SK-N-SH (cell line): ENCODE results near the gene ZNF575. TPM values are rescaled to one million over a fixed set of nuclear protein-coding genes. Genes with fewer than 3 reads are reported as not detected.

Experiments used
- CTCF ChIA-PET: fragments of 300-600, 350-600 bp; formaldehyde crosslinking; extraction: SDS; loops from one replicate; lab custom pipeline; 2021; lab: Yijun Ruan, JAX
- POLR2A ChIA-PET: fragments of 350-600 bp; sonication (Branson Sonifier 250); formaldehyde crosslinking; extraction: SDS; loops from one replicate; lab custom pipeline; 2020; ENCODE audit warnings: antibody characterized with exemption, inconsistent platforms; lab: Yijun Ruan, JAX
- DNase-seq: peaks from one replicate; pipeline ENCODE4 v3.0.0; 2012
- H2AFZ ChIP-seq: fragments of 200-600 bp; sonication (generic); 2 replicates; pipeline ENCODE4 v1.8.1; 2016; ENCODE audit warnings: antibody characterized with exemption, mild to moderate bottlenecking, low read depth
- H3F3A ChIP-seq: fragments of 200-600 bp; sonication (generic); replicated peaks from 2 replicates; pipeline ENCODE3; 2016; ENCODE audit warnings: antibody characterized with exemption, mild to moderate bottlenecking; ENCODE audit not compliant: insufficient read depth
- H3K27ac ChIP-seq, 2 experiments: fragments of 200-500 bp in 1 of 2; fragments of 200-600 bp in 1 of 2; sonication (Bioruptor generic) in 1 of 2; sonication (generic), shearing (Covaris generic) in 1 of 2; 2 replicates each; pipeline versions ENCODE4 v1.5.1 to v1.6.1; 2014 to 2016; ENCODE audit warnings: low read depth in 2 of 2, inconsistent platforms in 1 of 2, low read length in 1 of 2, mild to moderate bottlenecking in 1 of 2, mixed read lengths in 1 of 2
- H3K27me3 ChIP-seq: fragments of 200-600 bp; sonication (generic), shearing (Covaris generic); 2 replicates; pipeline ENCODE4 v1.6.1; 2016; ENCODE audit warnings: mixed run types; ENCODE audit not compliant: insufficient read depth
- H3K36me3 ChIP-seq, 2 experiments: fragments of 200-500 bp in 1 of 2; fragments of 200-600 bp in 1 of 2; sonication (Bioruptor generic) in 1 of 2; sonication (generic) in 1 of 2; replicated peaks in 1 of 2; 2 replicates each; pipeline versions ENCODE3 to v1.5.1; 2014 to 2016; ENCODE audit warnings: low read length in 1 of 2, mild to moderate bottlenecking in 1 of 2; ENCODE audit not compliant: insufficient read depth in 2 of 2, control insufficient read depth in 1 of 2
- H3K4me1 ChIP-seq, 2 experiments: fragments of 200-500 bp in 1 of 2; fragments of 200-600 bp in 1 of 2; sonication (Bioruptor generic) in 1 of 2; sonication (generic), shearing (Covaris generic) in 1 of 2; 2 replicates each; pipeline versions ENCODE4 v1.5.1 to v1.6.1; 2014 to 2016; ENCODE audit warnings: low read depth in 1 of 2, low read length in 1 of 2, mixed run types in 1 of 2; ENCODE audit not compliant: insufficient read depth in 2 of 2, control insufficient read depth in 1 of 2
- H3K4me2 ChIP-seq: fragments of 200-600 bp; sonication (generic), shearing (Covaris generic); 2 replicates; pipeline ENCODE4 v1.6.1; 2017; ENCODE audit warnings: mixed run types
- H3K4me3 ChIP-seq, 2 experiments: fragments of 200-500 bp in 1 of 2; fragments of 200-600 bp in 1 of 2; sonication (Bioruptor generic) in 1 of 2; sonication (generic), shearing (Covaris generic) in 1 of 2; 2 replicates each; pipeline versions ENCODE4 v1.5.1 to v1.8.1; 2014 to 2016; ENCODE audit warnings: low read depth in 2 of 2, inconsistent platforms in 1 of 2, low read length in 1 of 2, mild to moderate bottlenecking in 1 of 2, mixed read lengths in 1 of 2, moderate library complexity in 1 of 2
- H3K79me2 ChIP-seq: fragments of 200-600 bp; sonication (generic); 2 replicates; pipeline ENCODE4 v1.8.1; 2017; ENCODE audit warnings: mild to moderate bottlenecking; ENCODE audit not compliant: insufficient read depth
- H3K9ac ChIP-seq: fragments of 200-600 bp; sonication (generic); 2 replicates; pipeline ENCODE4 v1.6.1; 2017; ENCODE audit warnings: mixed run types
- H3K9me2 ChIP-seq: fragments of 200-600 bp; sonication (generic); 2 replicates; pipeline ENCODE4 v1.6.1; 2017; ENCODE audit warnings: mixed run types
- H3K9me3 ChIP-seq: fragments of 200-600 bp; sonication (generic); 2 replicates; pipeline ENCODE4 v1.6.1; 2017; ENCODE audit warnings: mixed run types, mild to moderate bottlenecking, moderate library complexity
- H4K20me1 ChIP-seq: fragments of 200-600 bp; sonication (generic); 2 replicates; pipeline ENCODE4 v1.6.1; 2017; ENCODE audit warnings: mild to moderate bottlenecking, mixed run types; ENCODE audit not compliant: insufficient read depth
- ELF1 ChIP-seq: IDR thresholded peaks from 2 replicates; pipeline ENCODE4 v1.4.0; 2012
- EP300 ChIP-seq, 2 experiments: IDR thresholded peaks; 2 replicates each; pipeline versions ENCODE4 v1.4.0 to v1.6.1; 2012; ENCODE audit warnings: borderline replicate concordance in 1 of 2, low read depth in 1 of 2, low read length in 1 of 2
- FOSL2 ChIP-seq: IDR thresholded peaks from 2 replicates; pipeline ENCODE4 v1.4.0; 2012; ENCODE audit warnings: low read depth, mild to moderate bottlenecking, moderate library complexity, borderline replicate concordance
- FOXJ3 ChIP-seq: sonication (generic); formaldehyde crosslinking; IDR thresholded peaks from 2 replicates; pipeline ENCODE4 v1.5.1; 2020; ENCODE audit warnings: mild to moderate bottlenecking, missing genetic modification reagents
- FOXM1 ChIP-seq: IDR thresholded peaks from 2 replicates; pipeline ENCODE4 v1.4.0; 2012; ENCODE audit warnings: low read depth, mild to moderate bottlenecking
- GABPA ChIP-seq: IDR thresholded peaks from 2 replicates; pipeline ENCODE4 v1.4.0; 2012; ENCODE audit warnings: low read depth, mild to moderate bottlenecking
- JUND ChIP-seq: IDR thresholded peaks from 2 replicates; pipeline ENCODE4 v1.4.0; 2012
- NFIC ChIP-seq: IDR thresholded peaks from 2 replicates; pipeline ENCODE4 v1.4.0; 2012; ENCODE audit warnings: borderline replicate concordance
- POLR2AphosphoS5 ChIP-seq: IDR thresholded peaks from 2 replicates; pipeline ENCODE4 v1.6.1; 2012; ENCODE audit warnings: low read depth, low read length
- RFX5 ChIP-seq: IDR thresholded peaks from 2 replicates; pipeline ENCODE4 v1.6.1; 2012; ENCODE audit warnings: mild to moderate bottlenecking, improper control_type of control experiment, low read length
- RXRA ChIP-seq: IDR thresholded peaks from 2 replicates; pipeline ENCODE4 v1.4.0; 2012; ENCODE audit warnings: low read depth, mild to moderate bottlenecking, borderline replicate concordance
- SIN3A ChIP-seq: IDR thresholded peaks from 2 replicates; pipeline ENCODE4 v1.6.1; 2012; ENCODE audit warnings: low read depth, mild to moderate bottlenecking, low read length, moderate library complexity, borderline replicate concordance
- TAF1 ChIP-seq: IDR thresholded peaks from 2 replicates; pipeline ENCODE4 v1.6.1; 2012; ENCODE audit warnings: low read depth, mild to moderate bottlenecking, low read length, moderate library complexity, borderline replicate concordance
- TCF12 ChIP-seq: IDR thresholded peaks from 2 replicates; pipeline ENCODE4 v1.4.0; 2012
- TEAD4 ChIP-seq: IDR thresholded peaks from 2 replicates; pipeline ENCODE4 v1.4.0; 2012; ENCODE audit warnings: mild to moderate bottlenecking, borderline replicate concordance; ENCODE audit not compliant: insufficient read depth
- USF1 ChIP-seq: IDR thresholded peaks from 2 replicates; pipeline ENCODE4 v1.4.0; 2012; ENCODE audit warnings: low read depth, borderline replicate concordance
- YY1 ChIP-seq: IDR thresholded peaks from 2 replicates; pipeline ENCODE4 v1.4.0; 2012; ENCODE audit warnings: low read depth, mild to moderate bottlenecking
- WGBS: methylation state at CpG from one replicate; pipeline ENCODE4 v1.1.6; 2017; ENCODE audit warnings: low lambda C conversion rate; 5-methylcytosine and 5-hydroxymethylcytosine counted together
- polyA plus RNA-seq, 3 experiments: library from polyadenylated mRNA; depleted of rRNA; stranded (reverse); fragments of >200 nt; gene quantifications; 2 replicates each; pipeline ENCODE4 v1.2.3, GENCODE V29; 2012
- TF ChIP-seq, protein P1 (sequence below): IDR thresholded peaks from 2 replicates; pipeline ENCODE4 v1.4.0; 2012; ENCODE audit warnings: low read depth
- TF ChIP-seq, protein P2 (sequence below): fragments of 150-350 bp; IDR thresholded peaks from 2 replicates; pipeline ENCODE4 v1.6.1; 2017; ENCODE audit warnings: antibody characterized with exemption, low read length, low read depth, borderline replicate concordance
- TF ChIP-seq, protein P3 (sequence below): fragments of 200-600 bp; sonication (generic); IDR thresholded peaks from 2 replicates; pipeline ENCODE4 v1.6.1; 2017; ENCODE audit warnings: antibody characterized with exemption, mild to moderate bottlenecking, moderate library complexity

The ZNF575 gene
- polyA plus RNA-seq, 1 of the 3 experiments (the other 2 are of a cell fraction) = 1.0 TPM

GRCh38 chr19:43540381-43540780, 7.4 kb downstream of the ZNF575 start:
- peaks cover 6% of the 10 kb centered on the region for H3F3A ChIP-seq
- H3K27me3 ChIP-seq = no peaks in the 10 kb centered on the region
- TF ChIP-seq TCF12 = no peak
- no peak for TF ChIP-seq USF1
- TF ChIP-seq, protein P1, sequence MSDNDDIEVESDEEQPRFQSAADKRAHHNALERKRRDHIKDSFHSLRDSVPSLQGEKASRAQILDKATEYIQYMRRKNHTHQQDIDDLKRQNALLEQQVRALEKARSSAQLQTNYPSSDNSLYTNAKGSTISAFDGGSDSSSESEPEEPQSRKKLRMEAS = no peak
- TF ChIP-seq JUND = no peak
- no peak for TF ChIP-seq EP300 (IDR thresholded peaks at IDR 0.05; ENCODE audit: borderline replicate concordance in 1 of 2, low read depth in 1 of 2, low read length in 1 of 2)
- TF ChIP-seq POLR2AphosphoS5 = no peak
- TF ChIP-seq GABPA = no peak
- TF ChIP-seq, protein P2, sequence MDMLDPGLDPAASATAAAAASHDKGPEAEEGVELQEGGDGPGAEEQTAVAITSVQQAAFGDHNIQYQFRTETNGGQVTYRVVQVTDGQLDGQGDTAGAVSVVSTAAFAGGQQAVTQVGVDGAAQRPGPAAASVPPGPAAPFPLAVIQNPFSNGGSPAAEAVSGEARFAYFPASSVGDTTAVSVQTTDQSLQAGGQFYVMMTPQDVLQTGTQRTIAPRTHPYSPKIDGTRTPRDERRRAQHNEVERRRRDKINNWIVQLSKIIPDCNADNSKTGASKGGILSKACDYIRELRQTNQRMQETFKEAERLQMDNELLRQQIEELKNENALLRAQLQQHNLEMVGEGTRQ = no peak
- TF ChIP-seq FOXJ3 (CRISPR knock-in tag) = no peak
- no peak for TF ChIP-seq SIN3A
- no peak for TF ChIP-seq ELF1
- no peak for TF ChIP-seq YY1
- no peak for TF ChIP-seq FOXM1
- TF ChIP-seq TEAD4 = no peak
- H3K27ac ChIP-seq = no peak overlapping the region
- H3K9me3 ChIP-seq = no peaks in the 10 kb centered on the region
- ChIA-PET CTCF (interaction anchor here (0.8 kb wide), 1 partner anchor 15 kb away, joined by 3 read pairs; no protein-coding TSS in a partner anchor), POLR2A (no interaction called here)
- no peak overlapping the region for H3K4me3 ChIP-seq
- no peak overlapping the region for H3K9ac ChIP-seq
- H3K4me1 ChIP-seq = no peaks in the 10 kb centered on the region
- peaks cover 28 to 30% of the 10 kb centered on the region in 2 experiments for H3K36me3 ChIP-seq
- H3K9me2 ChIP-seq = no peaks in the 10 kb centered on the region
- no peaks in the 10 kb centered on the region for H3K79me2 ChIP-seq
- WGBS = 65% methylated on average over 3 of the region's 3 CpGs
- H2AFZ ChIP-seq = no peak overlapping the region
- H4K20me1 ChIP-seq = no peaks in the 10 kb centered on the region
- H3K4me2 ChIP-seq = no peak overlapping the region
- no peak for DNase-seq

GRCh38 chr19:43541920-43542650, 9.1 kb downstream of the ZNF575 start:
- Histone ChIP-seq H2AFZ (no peak overlapping the region), H3K4me1 (no peaks in the 10 kb centered on the region), H3K9me3 (no peaks in the 10 kb centered on the region), H3K79me2 (no peaks in the 10 kb centered on the region), H3K9me2 (no peaks in the 10 kb centered on the region), H3K27ac (no peak overlapping the region), H4K20me1 (no peaks in the 10 kb centered on the region), H3K4me3 (no peak overlapping the region), H3F3A (no peaks in the 10 kb centered on the region), H3K9ac (no peak overlapping the region), H3K36me3 (peaks cover 28 to 32% of the 10 kb centered on the region in 2 experiments), H3K27me3 (no peaks in the 10 kb centered on the region), H3K4me2 (no peak overlapping the region)
- no peak for DNase-seq
- POLR2A ChIA-PET = no interaction called here
- TF ChIP-seq RFX5 = no peak
- TF ChIP-seq, protein P3, sequence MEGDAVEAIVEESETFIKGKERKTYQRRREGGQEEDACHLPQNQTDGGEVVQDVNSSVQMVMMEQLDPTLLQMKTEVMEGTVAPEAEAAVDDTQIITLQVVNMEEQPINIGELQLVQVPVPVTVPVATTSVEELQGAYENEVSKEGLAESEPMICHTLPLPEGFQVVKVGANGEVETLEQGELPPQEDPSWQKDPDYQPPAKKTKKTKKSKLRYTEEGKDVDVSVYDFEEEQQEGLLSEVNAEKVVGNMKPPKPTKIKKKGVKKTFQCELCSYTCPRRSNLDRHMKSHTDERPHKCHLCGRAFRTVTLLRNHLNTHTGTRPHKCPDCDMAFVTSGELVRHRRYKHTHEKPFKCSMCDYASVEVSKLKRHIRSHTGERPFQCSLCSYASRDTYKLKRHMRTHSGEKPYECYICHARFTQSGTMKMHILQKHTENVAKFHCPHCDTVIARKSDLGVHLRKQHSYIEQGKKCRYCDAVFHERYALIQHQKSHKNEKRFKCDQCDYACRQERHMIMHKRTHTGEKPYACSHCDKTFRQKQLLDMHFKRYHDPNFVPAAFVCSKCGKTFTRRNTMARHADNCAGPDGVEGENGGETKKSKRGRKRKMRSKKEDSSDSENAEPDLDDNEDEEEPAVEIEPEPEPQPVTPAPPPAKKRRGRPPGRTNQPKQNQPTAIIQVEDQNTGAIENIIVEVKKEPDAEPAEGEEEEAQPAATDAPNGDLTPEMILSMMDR = no peak
- TF ChIP-seq FOSL2 = no peak
- no peak for TF ChIP-seq TAF1
- no peak for TF ChIP-seq FOXJ3 (CRISPR knock-in tag)
- TF ChIP-seq, protein P1 = no peak
- no peak for TF ChIP-seq NFIC
- no peak for TF ChIP-seq RXRA
- 93% methylated on average over 5 of the region's 5 CpGs for WGBS
- CTCF ChIA-PET = interaction anchor here (0.9 to 1.8 kb wide), 2 partner anchors 12 to 13 kb away, joined by 3 to 11 read pairs; no protein-coding TSS in a partner anchor
